Measurements from ENCODE around the gene SLC10A2. TPM values are rescaled to one million over a fixed set of nuclear protein-coding genes. Genes with fewer than 3 reads are reported as not detected.

The SLC10A2 gene
- total and polyA plus RNA-seq, 7 experiments from 2014 or later, result not detected

DNA sequence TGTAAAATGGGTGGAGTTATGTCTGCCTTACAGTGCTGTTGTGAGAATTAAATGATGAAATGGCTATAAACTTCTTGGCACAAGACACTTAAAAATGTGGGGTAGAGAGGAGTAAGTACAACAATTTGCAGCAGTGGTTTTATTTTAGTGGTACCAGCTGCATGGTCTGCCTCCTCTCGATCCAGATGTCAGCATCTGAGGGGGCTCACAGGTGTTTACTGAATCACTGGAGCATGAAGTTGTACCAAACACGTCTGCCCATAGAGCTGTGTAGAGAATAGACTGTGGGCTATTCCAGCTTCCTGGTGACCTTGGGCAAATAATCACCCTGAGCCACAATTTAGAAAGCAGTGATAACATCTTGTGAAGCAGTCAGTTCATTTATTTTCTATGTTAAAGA lies 11.1 kb downstream of the SLC10A2 start:
- ATAC-seq, result no peak
- CTCF ChIA-PET, result no interaction called here
- Mint-ChIP-seq H3K4me1 (no peaks in the 10 kb centered on the region), H3K36me3 (peaks cover 0 to 14% (median 0%) of the 10 kb centered on the region in 5 donors), H3K9me3 (peaks cover 0 to 49% (median 21%) of the 10 kb centered on the region in 11 donors), H3K27ac (no peak overlapping the region), H3K27me3 (peaks cover 0 to 5% (median 0%) of the 10 kb centered on the region in 5 donors), H3K4me3 (no peak overlapping the region)
- Histone ChIP-seq H3K36me3 (ENCODE audit: control insufficient read depth in 2 of 3, insufficient read depth in 3 of 3, low read length in 3 of 3) (no peaks in the 10 kb centered on the region), H3K27ac (ENCODE audit: low read depth, low read length) (no peak overlapping the region), H3K4me3 (ENCODE audit: low read length) (no peak overlapping the region), H3K9me3 (ENCODE audit: control insufficient read depth in 2 of 3, low read length in 3 of 3) (peaks cover 0 to 6% (median 0%) of the 10 kb centered on the region in 3 experiments), H3K27me3 (ENCODE audit: control insufficient read depth in 2 of 2, insufficient read depth in 2 of 2, low read length in 2 of 2) (no peaks in the 10 kb centered on the region), H3K4me1 (ENCODE audit: control insufficient read depth in 2 of 2, insufficient read depth in 2 of 2, low read length in 2 of 2) (no peaks in the 10 kb centered on the region)
- POLR2A ChIA-PET, result no interaction called here
- no peak for DNase-seq
- intact Hi-C loops (cut with micrococcal nuclease), result no loop called here

DNA sequence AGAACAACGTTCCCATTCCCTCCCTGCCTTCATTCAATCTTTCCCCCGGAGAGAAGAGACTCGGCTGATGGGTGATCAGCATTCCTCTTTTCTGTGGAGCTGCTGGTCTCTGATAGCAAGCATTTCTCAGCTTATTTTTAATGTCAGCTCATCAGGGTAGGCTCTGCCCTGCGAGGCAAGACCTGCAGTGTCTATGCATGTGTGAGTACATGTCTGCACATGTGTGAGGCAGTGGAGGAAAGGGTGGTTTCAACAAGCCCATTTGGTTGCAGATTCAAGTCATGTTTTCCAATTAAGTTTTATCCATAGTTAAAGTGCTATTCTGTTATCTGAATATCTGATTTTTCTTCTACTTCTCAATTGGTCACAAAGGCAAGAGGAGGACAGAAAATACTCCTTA lies 19.5 kb downstream of the SLC10A2 start:
- no peaks in the 10 kb centered on the region for H3K27me3 ChIP-seq (ENCODE audit: control insufficient read depth in 2 of 2, insufficient read depth in 2 of 2, low read length in 2 of 2)
- no peaks in the 10 kb centered on the region for H3K4me1 ChIP-seq (ENCODE audit: control insufficient read depth in 2 of 2, insufficient read depth in 2 of 2, low read length in 2 of 2)
- H3K36me3 ChIP-seq (ENCODE audit: control insufficient read depth in 2 of 3, insufficient read depth in 3 of 3, low read length in 3 of 3), result no peaks in the 10 kb centered on the region
- no peak overlapping the region for H3K27ac ChIP-seq (ENCODE audit: low read depth, low read length)
- Mint-ChIP-seq H3K4me3 (no peak overlapping the region), H3K36me3 (no peaks in the 10 kb centered on the region), H3K27ac (no peak overlapping the region), H3K4me1 (no peaks in the 10 kb centered on the region), H3K9me3 (peaks cover 0 to 3% (median 0%) of the 10 kb centered on the region in 11 donors), H3K27me3 (peaks cover 0 to 10% (median 6%) of the 10 kb centered on the region in 5 donors)
- CTCF ChIA-PET, result no interaction called here
- intact Hi-C loops (cut with micrococcal nuclease), result no loop called here
- no peak overlapping the region for H3K4me3 ChIP-seq (ENCODE audit: low read length)
- no peak for ATAC-seq
- POLR2A ChIA-PET, result no interaction called here
- no peak for DNase-seq
- no peaks in the 10 kb centered on the region for H3K9me3 ChIP-seq (ENCODE audit: control insufficient read depth in 2 of 3, low read length in 3 of 3)

DNA sequence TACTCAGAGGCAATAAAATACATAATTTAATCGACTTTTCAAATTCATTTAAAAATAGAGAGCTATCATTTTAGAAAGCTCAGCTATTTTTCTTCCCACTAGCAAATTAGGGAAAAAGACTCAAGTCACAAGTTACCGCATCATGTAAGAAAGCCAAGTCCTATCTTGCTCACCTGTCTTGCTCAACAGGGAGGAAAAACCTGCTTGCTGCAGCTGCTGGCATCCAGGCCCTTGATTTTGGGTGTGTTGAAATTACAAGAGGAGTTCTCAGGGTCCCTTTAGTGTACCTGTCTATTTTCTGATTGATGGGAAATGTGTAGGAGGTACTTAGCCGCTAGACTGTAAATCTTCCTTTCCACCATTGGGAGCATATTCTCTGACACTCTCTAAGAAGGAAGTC lies 22.2 kb downstream of the SLC10A2 start:
- Mint-ChIP-seq H3K36me3 (no peaks in the 10 kb centered on the region), H3K9me3 (peaks cover 0 to 3% (median 0%) of the 10 kb centered on the region in 11 donors), H3K4me1 (no peaks in the 10 kb centered on the region), H3K27ac (no peak overlapping the region), H3K4me3 (no peak overlapping the region), H3K27me3 (peaks cover 0 to 8% (median 6%) of the 10 kb centered on the region in 5 donors)
- Histone ChIP-seq H3K4me3 (ENCODE audit: low read length) (no peak overlapping the region), H3K4me1 (ENCODE audit: control insufficient read depth in 2 of 2, insufficient read depth in 2 of 2, low read length in 2 of 2) (no peaks in the 10 kb centered on the region), H3K27me3 (ENCODE audit: control insufficient read depth in 2 of 2, insufficient read depth in 2 of 2, low read length in 2 of 2) (no peaks in the 10 kb centered on the region), H3K36me3 (ENCODE audit: control insufficient read depth in 2 of 3, insufficient read depth in 3 of 3, low read length in 3 of 3) (no peaks in the 10 kb centered on the region), H3K27ac (ENCODE audit: low read depth, low read length) (no peak overlapping the region), H3K9me3 (ENCODE audit: control insufficient read depth in 2 of 3, low read length in 3 of 3) (no peaks in the 10 kb centered on the region)
- no peak for ATAC-seq
- POLR2A ChIA-PET, result no interaction called here
- intact Hi-C loops (cut with micrococcal nuclease), result no loop called here
- CTCF ChIA-PET, result no interaction called here
- DNase-seq, result no peak

GRCh38 chr13:103040006-103040405 lies 26.2 kb downstream of the SLC10A2 start:
- ChIA-PET POLR2A (no interaction called here), CTCF (no interaction called here)
- Histone ChIP-seq H3K27me3 (ENCODE audit: control insufficient read depth in 2 of 2, insufficient read depth in 2 of 2, low read length in 2 of 2) (no peaks in the 10 kb centered on the region), H3K27ac (ENCODE audit: low read depth, low read length) (no peak overlapping the region), H3K4me3 (ENCODE audit: low read length) (no peak overlapping the region), H3K9me3 (ENCODE audit: control insufficient read depth in 2 of 3, low read length in 3 of 3) (no peaks in the 10 kb centered on the region), H3K4me1 (ENCODE audit: control insufficient read depth in 2 of 2, insufficient read depth in 2 of 2, low read length in 2 of 2) (no peaks in the 10 kb centered on the region), H3K36me3 (ENCODE audit: control insufficient read depth in 2 of 3, insufficient read depth in 3 of 3, low read length in 3 of 3) (no peaks in the 10 kb centered on the region)
- no peaks in the 10 kb centered on the region for H3K36me3 Mint-ChIP-seq
- DNase-seq (no peak), ATAC-seq (no peak)
- no peaks in the 10 kb centered on the region for H3K9me3 Mint-ChIP-seq
- H3K4me1 Mint-ChIP-seq, result no peaks in the 10 kb centered on the region
- no peak overlapping the region for H3K4me3 Mint-ChIP-seq
- peaks cover 0 to 6% (median 0%) of the 10 kb centered on the region in 5 donors for H3K27me3 Mint-ChIP-seq
- intact Hi-C loops (cut with micrococcal nuclease), result no loop called here
- H3K27ac Mint-ChIP-seq, result no peak overlapping the region

- H3K4me3 Mint-ChIP-seq, result no peak overlapping the region
- intact Hi-C loops (cut with micrococcal nuclease), result no loop called here
- H3K36me3 Mint-ChIP-seq, result no peaks in the 10 kb centered on the region
- H3K27ac ChIP-seq (ENCODE audit: low read depth, low read length), result no peak overlapping the region
- no peaks in the 10 kb centered on the region for H3K9me3 Mint-ChIP-seq
- H3K27ac Mint-ChIP-seq, result no peak overlapping the region
- POLR2A ChIA-PET, result no interaction called here
- CTCF ChIA-PET, result no interaction called here
- no peaks in the 10 kb centered on the region for H3K4me1 ChIP-seq (ENCODE audit: control insufficient read depth in 2 of 2, insufficient read depth in 2 of 2, low read length in 2 of 2)
- H3K27me3 Mint-ChIP-seq, result peaks cover 0 to 6% (median 0%) of the 10 kb centered on the region in 5 donors
- no peaks in the 10 kb centered on the region for H3K36me3 ChIP-seq (ENCODE audit: control insufficient read depth in 2 of 3, insufficient read depth in 3 of 3, low read length in 3 of 3)
- H3K27me3 ChIP-seq (ENCODE audit: control insufficient read depth in 2 of 2, insufficient read depth in 2 of 2, low read length in 2 of 2), result no peaks in the 10 kb centered on the region
- ATAC-seq, result no peak
- H3K4me3 ChIP-seq (ENCODE audit: low read length), result no peak overlapping the region
- no peaks in the 10 kb centered on the region for H3K4me1 Mint-ChIP-seq
- no peaks in the 10 kb centered on the region for H3K9me3 ChIP-seq (ENCODE audit: control insufficient read depth in 2 of 3, low read length in 3 of 3)
- no peak for DNase-seq
Measured at GRCh38 chr13:103039183-103039582, 27.0 kb downstream of the SLC10A2 start.

GRCh38 chr13:103036268-103036667 lies 29.9 kb downstream of the SLC10A2 start:
- Histone ChIP-seq H3K9me3 (ENCODE audit: control insufficient read depth in 2 of 3, low read length in 3 of 3) (no peaks in the 10 kb centered on the region), H3K4me3 (ENCODE audit: low read length) (no peak overlapping the region), H3K27me3 (ENCODE audit: control insufficient read depth in 2 of 2, insufficient read depth in 2 of 2, low read length in 2 of 2) (no peaks in the 10 kb centered on the region), H3K36me3 (ENCODE audit: control insufficient read depth in 2 of 3, insufficient read depth in 3 of 3, low read length in 3 of 3) (no peaks in the 10 kb centered on the region), H3K4me1 (ENCODE audit: control insufficient read depth in 2 of 2, insufficient read depth in 2 of 2, low read length in 2 of 2) (no peaks in the 10 kb centered on the region), H3K27ac (ENCODE audit: low read depth, low read length) (no peak overlapping the region)
- DNase-seq (no peak), ATAC-seq (no peak)
- Mint-ChIP-seq H3K4me1 (no peaks in the 10 kb centered on the region), H3K36me3 (no peaks in the 10 kb centered on the region), H3K27ac (no peak overlapping the region), H3K9me3 (peaks cover 0 to 3% (median 0%) of the 10 kb centered on the region in 11 donors), H3K4me3 (no peak overlapping the region), H3K27me3 (peaks cover 0 to 6% (median 0%) of the 10 kb centered on the region in 5 donors)
- ChIA-PET POLR2A (no interaction called here), CTCF (no interaction called here)
- intact Hi-C loops (cut with micrococcal nuclease), result no loop called here

- Histone ChIP-seq H3K27ac (ENCODE audit: low read depth, low read length) (no peak overlapping the region), H3K9me3 (ENCODE audit: control insufficient read depth in 2 of 3, low read length in 3 of 3) (no peaks in the 10 kb centered on the region), H3K4me1 (ENCODE audit: control insufficient read depth in 2 of 2, insufficient read depth in 2 of 2, low read length in 2 of 2) (no peaks in the 10 kb centered on the region), H3K36me3 (ENCODE audit: control insufficient read depth in 2 of 3, insufficient read depth in 3 of 3, low read length in 3 of 3) (no peaks in the 10 kb centered on the region), H3K4me3 (ENCODE audit: low read length) (no peak overlapping the region), H3K27me3 (ENCODE audit: control insufficient read depth in 2 of 2, insufficient read depth in 2 of 2, low read length in 2 of 2) (no peaks in the 10 kb centered on the region)
- H3K27ac Mint-ChIP-seq, result no peak overlapping the region
- H3K36me3 Mint-ChIP-seq, result no peaks in the 10 kb centered on the region
- POLR2A ChIA-PET, result no interaction called here
- DNase-seq, result no peak
- H3K27me3 Mint-ChIP-seq, result peaks cover 0 to 13% (median 0%) of the 10 kb centered on the region in 5 donors
- H3K4me3 Mint-ChIP-seq, result no peak overlapping the region
- no peak for ATAC-seq
- H3K4me1 Mint-ChIP-seq, result no peaks in the 10 kb centered on the region
- intact Hi-C loops (cut with micrococcal nuclease), result no loop called here
- CTCF ChIA-PET, result no interaction called here
- peaks cover 0 to 5% (median 0%) of the 10 kb centered on the region in 11 donors for H3K9me3 Mint-ChIP-seq
Measured at GRCh38 chr13:103033999-103034398, 32.2 kb downstream of the SLC10A2 start.
